OCI-M2 (cell line): ENCODE data around the gene SMPDL3B.

ENCODE experiments used
- DNase-seq: peaks from one replicate; lab custom pipeline; 2025; ENCODE audit not compliant: unreplicated experiment; lab: John Stamatoyannopoulos, UW

Gene SMPDL3B

GRCh38 chr1:27934818-27935549 is at the start of gene SMPDL3B:
Gene SMPDL3B (plus strand): TSS chr1:27935000. CDS start chr1:27935184, 184 bp downstream.
- DNase-seq: no peak

- no peak for DNase-seq
Observed at GRCh38 chr1:27885114-27885528, 49.7 kb upstream of the SMPDL3B start.

- no peak for DNase-seq
Observed at GRCh38 chr1:27885621-27886352, 49.0 kb upstream of the SMPDL3B start.

- no peak for DNase-seq
Observed at GRCh38 chr1:27886353-27886679, 48.5 kb upstream of the SMPDL3B start.

GRCh38 chr1:27886744-27887143 is 48.1 kb upstream of the SMPDL3B start:
- no peak for DNase-seq

GRCh38 chr1:27887215-27888021 is 47.4 kb upstream of the SMPDL3B start:
- no peak for DNase-seq

GRCh38 chr1:27889506-27889905 is 45.3 kb upstream of the SMPDL3B start:
- no peak for DNase-seq

- DNase-seq: no peak
Observed at GRCh38 chr1:27891196-27891889, 43.5 kb upstream of the SMPDL3B start.

GRCh38 chr1:27894521-27894920 is 40.3 kb upstream of the SMPDL3B start:
- no peak for DNase-seq

GRCh38 chr1:27906759-27907158 is 28.0 kb upstream of the SMPDL3B start:
- DNase-seq: no peak

- no peak for DNase-seq
Observed at GRCh38 chr1:27912429-27912828, 22.4 kb upstream of the SMPDL3B start.

- DNase-seq: no peak
Observed at GRCh38 chr1:27915082-27915575, 19.7 kb upstream of the SMPDL3B start.

- no peak for DNase-seq
Observed at GRCh38 chr1:27922272-27922671, 12.5 kb upstream of the SMPDL3B start.

GRCh38 chr1:27928216-27928954 is 6.4 kb upstream of the SMPDL3B start:
- no peak for DNase-seq

- DNase-seq: no peak
Observed at GRCh38 chr1:27931184-27931583, 3.6 kb upstream of the SMPDL3B start.

GRCh38 chr1:27931759-27932158 is 3.0 kb upstream of the SMPDL3B start:
- no peak for DNase-seq

GRCh38 chr1:27935721-27936120 is 921 bp downstream of the SMPDL3B start:
- DNase-seq: no peak

- DNase-seq: no peak
Observed at GRCh38 chr1:27936370-27936769, 1.6 kb downstream of the SMPDL3B start.

- no peak for DNase-seq
Observed at GRCh38 chr1:27937524-27937836, 2.7 kb downstream of the SMPDL3B start.

GRCh38 chr1:27938488-27938887 is 3.7 kb downstream of the SMPDL3B start:
- DNase-seq: no peak
